ENCODE measurements around the gene HILPDA.
A peak's percentile ranks its signal among the peaks of the same experiment; 100 is the strongest.

The HILPDA gene

GRCh38 chr7:128455543-128456254, at the start of gene HILPDA:
Gene HILPDA (plus strand): TSS chr7:128455878. CDS start chr7:128457269, 1,391 bp downstream.
- H3K36me3 ChIP-seq (ENCODE audit: control insufficient read depth, insufficient read depth, low read length, severe bottlenecking), result peaks cover 23% of the 10 kb centered on the region
- no peaks in the 10 kb centered on the region for H3K9me3 ChIP-seq (ENCODE audit: control insufficient read depth, low read length)
- peak within 1 kb of the TSS; percentile 94 for H3K9ac ChIP-seq (ENCODE audit: low read length)
- H3K4me3 ChIP-seq (ENCODE audit: low read length), result peak within 1 kb of the TSS; percentile 92
- peak; percentile 98 for DNase-seq (ENCODE audit: low read depth)
- peaks cover 70% of the 10 kb centered on the region for H3K4me1 ChIP-seq (ENCODE audit: control insufficient read depth, insufficient read depth, low read length)
- no peaks in the 10 kb centered on the region for H3K27me3 ChIP-seq (replicated peaks; ENCODE audit: control insufficient read depth, insufficient read depth, low read length)

DNA sequence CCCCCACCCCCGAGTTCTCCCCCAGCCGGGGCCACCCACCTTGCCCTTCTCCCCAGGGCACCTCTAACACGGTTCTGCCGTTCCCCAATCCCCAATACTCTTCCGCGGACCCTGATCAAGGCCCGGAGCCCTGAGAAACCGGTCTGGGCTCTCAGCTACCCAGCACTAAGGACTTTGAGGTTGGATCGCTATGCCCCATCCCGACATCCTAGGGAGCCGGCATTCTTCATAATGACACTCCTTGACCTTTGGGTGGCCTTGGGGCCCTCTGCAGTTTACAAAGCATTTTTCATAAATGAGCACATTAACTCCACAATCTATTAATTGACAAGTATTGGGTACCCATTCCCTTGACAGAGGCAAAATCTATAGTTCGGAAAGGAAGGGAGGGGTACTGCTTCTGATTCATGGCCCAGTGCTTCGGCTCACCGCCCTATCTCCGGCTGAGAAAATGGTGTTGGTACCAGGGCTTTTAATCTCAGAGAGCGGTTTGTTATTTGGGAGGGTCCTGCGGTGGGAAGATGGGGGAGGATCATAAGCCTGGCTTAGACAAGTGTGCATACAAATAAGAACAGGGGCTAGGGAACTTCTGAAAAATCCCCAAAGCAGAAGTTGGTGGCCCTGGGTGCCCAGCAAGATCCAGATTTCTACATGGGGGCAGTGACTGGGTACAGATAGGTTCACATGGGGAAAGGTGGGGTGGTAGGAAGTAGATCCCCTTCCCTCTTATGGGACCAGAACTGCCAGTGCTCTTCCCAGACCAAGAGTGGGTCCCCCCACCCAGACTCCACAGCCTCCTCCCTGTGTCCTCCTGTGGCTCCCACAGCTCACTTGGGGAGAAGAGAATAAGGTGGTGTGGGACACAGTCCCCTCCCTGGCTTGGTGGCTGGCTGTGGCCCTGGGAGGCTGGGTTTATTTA, 49.1 kb upstream of the HILPDA start:
- Histone ChIP-seq H3K4me1 (ENCODE audit: control insufficient read depth, insufficient read depth, low read length) (peaks cover 44% of the 10 kb centered on the region), H3K9me3 (ENCODE audit: control insufficient read depth, low read length) (no peaks in the 10 kb centered on the region), H3K27me3 (replicated peaks; ENCODE audit: control insufficient read depth, insufficient read depth, low read length) (no peaks in the 10 kb centered on the region), H3K36me3 (ENCODE audit: control insufficient read depth, insufficient read depth, low read length, severe bottlenecking) (peaks cover 9% of the 10 kb centered on the region), H3K9ac (ENCODE audit: low read length) (peak overlapping the region; percentile 54), H3K4me3 (ENCODE audit: low read length) (peak overlapping the region; percentile 58)
- DNase-seq (ENCODE audit: low read depth), result no peak

DNA sequence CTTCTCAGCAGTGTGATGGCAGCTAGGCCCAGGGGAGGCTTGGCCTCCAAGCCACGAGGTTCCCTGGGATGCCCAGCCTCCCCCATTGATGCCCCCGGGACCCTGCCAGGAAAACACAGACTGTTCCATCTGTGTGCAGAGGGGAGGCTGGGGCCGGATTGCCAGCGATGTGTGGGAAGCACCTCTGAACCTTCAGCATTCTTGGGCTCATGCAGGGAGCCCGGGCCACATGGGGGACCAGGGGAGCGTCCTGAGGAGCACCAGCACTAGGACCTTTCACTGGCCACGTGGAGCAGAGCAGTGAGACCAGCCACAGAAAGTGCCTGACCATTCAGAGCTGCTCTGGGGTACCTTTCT, 48.5 kb upstream of the HILPDA start:
- Histone ChIP-seq H3K9me3 (ENCODE audit: control insufficient read depth, low read length) (no peaks in the 10 kb centered on the region), H3K4me3 (ENCODE audit: low read length) (no peak overlapping the region), H3K4me1 (ENCODE audit: control insufficient read depth, insufficient read depth, low read length) (peaks cover 44% of the 10 kb centered on the region), H3K9ac (ENCODE audit: low read length) (peak overlapping the region; percentile 24), H3K36me3 (ENCODE audit: control insufficient read depth, insufficient read depth, low read length, severe bottlenecking) (peaks cover 5% of the 10 kb centered on the region), H3K27me3 (replicated peaks; ENCODE audit: control insufficient read depth, insufficient read depth, low read length) (no peaks in the 10 kb centered on the region)
- DNase-seq (ENCODE audit: low read depth), result no peak

GRCh38 chr7:128407751-128408708, 47.6 kb upstream of the HILPDA start:
- Histone ChIP-seq H3K36me3 (ENCODE audit: control insufficient read depth, insufficient read depth, low read length, severe bottlenecking) (no peaks in the 10 kb centered on the region), H3K4me1 (ENCODE audit: control insufficient read depth, insufficient read depth, low read length) (peaks cover 44% of the 10 kb centered on the region), H3K9ac (ENCODE audit: low read length) (peak overlapping the region; percentile 24), H3K27me3 (replicated peaks; ENCODE audit: control insufficient read depth, insufficient read depth, low read length) (no peaks in the 10 kb centered on the region), H3K4me3 (ENCODE audit: low read length) (peak overlapping the region; percentile 85), H3K9me3 (ENCODE audit: control insufficient read depth, low read length) (peaks cover under 1% of the 10 kb centered on the region)
- DNase-seq (ENCODE audit: low read depth), result no peak

GRCh38 chr7:128408709-128409595, 46.7 kb upstream of the HILPDA start:
- Histone ChIP-seq H3K27me3 (replicated peaks; ENCODE audit: control insufficient read depth, insufficient read depth, low read length) (no peaks in the 10 kb centered on the region), H3K9ac (ENCODE audit: low read length) (peak overlapping the region; percentile 90), H3K4me1 (ENCODE audit: control insufficient read depth, insufficient read depth, low read length) (peaks cover 43% of the 10 kb centered on the region), H3K4me3 (ENCODE audit: low read length) (peak overlapping the region; percentile 85), H3K36me3 (ENCODE audit: control insufficient read depth, insufficient read depth, low read length, severe bottlenecking) (no peaks in the 10 kb centered on the region), H3K9me3 (ENCODE audit: control insufficient read depth, low read length) (peaks cover 10% of the 10 kb centered on the region)
- DNase-seq (ENCODE audit: low read depth), result peak; percentile 23

DNA sequence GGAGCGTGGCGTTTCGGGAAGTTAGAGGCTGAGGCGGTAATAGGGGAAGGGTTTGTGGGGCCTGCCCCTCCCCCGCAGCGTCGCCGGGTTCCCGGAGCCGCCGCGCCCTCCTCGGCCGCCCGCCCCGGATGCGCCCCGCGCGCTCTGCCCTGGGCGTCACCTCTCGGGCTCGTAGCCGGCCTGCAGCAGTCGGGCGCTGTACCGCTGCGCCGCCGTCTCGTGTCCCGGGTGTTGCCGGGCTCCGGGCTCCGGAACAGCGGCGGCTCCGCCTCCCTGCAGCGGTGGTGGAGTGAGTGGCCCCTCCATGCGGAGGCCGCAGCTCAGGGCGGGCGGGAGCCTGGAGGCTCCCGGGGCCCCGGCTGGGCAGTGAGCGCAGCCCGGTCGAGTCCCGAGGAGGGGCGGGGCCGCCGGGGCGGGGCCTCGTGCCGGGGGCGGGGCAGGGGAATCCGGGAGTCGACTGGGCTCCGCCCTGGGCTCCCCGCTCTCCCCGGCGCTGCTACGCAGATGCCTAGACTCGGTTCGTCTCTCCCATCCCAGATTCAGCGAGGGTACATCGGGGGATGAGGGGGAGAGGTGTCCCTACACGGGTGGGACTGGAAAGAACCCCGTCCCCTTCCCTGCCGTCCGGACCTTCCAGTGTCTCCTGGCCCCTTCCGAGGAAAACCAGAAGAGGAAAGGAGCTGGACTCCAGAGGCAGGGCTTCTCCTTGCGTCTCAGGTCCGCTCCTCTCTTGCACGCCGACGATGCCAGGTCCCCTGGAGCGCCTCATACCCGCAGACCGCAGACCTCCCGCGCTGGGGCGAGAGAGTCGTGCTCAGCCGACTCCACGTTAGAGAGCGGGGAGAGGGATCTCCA, 45.9 kb upstream of the HILPDA start, which contains the start of gene IMPDH1:
IMPDH1 (minus strand) TSS at position 387 of the 855 bp plus-strand sequence; CDS start at position 306, 81 bp downstream.
- peaks cover 34% of the 10 kb centered on the region for H3K4me1 ChIP-seq (ENCODE audit: control insufficient read depth, insufficient read depth, low read length)
- H3K36me3 ChIP-seq (ENCODE audit: control insufficient read depth, insufficient read depth, low read length, severe bottlenecking), result no peaks in the 10 kb centered on the region
- DNase-seq (ENCODE audit: low read depth), result peak; percentile 93
- H3K9ac ChIP-seq (ENCODE audit: low read length), result peak within 1 kb of the TSS; percentile 90
- H3K27me3 ChIP-seq (replicated peaks; ENCODE audit: control insufficient read depth, insufficient read depth, low read length), result no peaks in the 10 kb centered on the region
- peaks cover 10% of the 10 kb centered on the region for H3K9me3 ChIP-seq (ENCODE audit: control insufficient read depth, low read length)
- H3K4me3 ChIP-seq (ENCODE audit: low read length), result peak within 1 kb of the TSS; percentile 85

DNA sequence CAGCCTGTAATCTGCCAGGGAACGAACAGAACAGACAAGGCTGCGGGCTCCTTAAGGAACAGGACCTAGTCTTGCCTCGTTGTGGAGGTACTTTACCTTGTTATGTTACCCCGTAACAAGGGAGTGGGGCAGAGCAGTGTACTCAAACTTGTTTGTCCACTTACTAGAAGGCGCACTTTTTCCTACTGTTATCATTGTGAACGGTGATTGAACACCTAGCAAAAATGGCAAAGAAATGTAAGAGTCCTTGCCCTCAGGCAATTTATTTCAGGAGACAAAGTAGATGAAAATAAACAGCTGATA, 45.3 kb upstream of the HILPDA start:
- Histone ChIP-seq H3K27me3 (replicated peaks; ENCODE audit: control insufficient read depth, insufficient read depth, low read length) (no peaks in the 10 kb centered on the region), H3K4me1 (ENCODE audit: control insufficient read depth, insufficient read depth, low read length) (peaks cover 32% of the 10 kb centered on the region), H3K36me3 (ENCODE audit: control insufficient read depth, insufficient read depth, low read length, severe bottlenecking) (no peaks in the 10 kb centered on the region), H3K4me3 (ENCODE audit: low read length) (peak overlapping the region; percentile 85), H3K9me3 (ENCODE audit: control insufficient read depth, low read length) (peaks cover 10% of the 10 kb centered on the region), H3K9ac (ENCODE audit: low read length) (peak overlapping the region; percentile 83)
- DNase-seq (ENCODE audit: low read depth), result no peak

GRCh38 chr7:128415217-128415785, 40.4 kb upstream of the HILPDA start:
- Histone ChIP-seq H3K4me1 (ENCODE audit: control insufficient read depth, insufficient read depth, low read length) (peaks cover 6% of the 10 kb centered on the region), H3K4me3 (ENCODE audit: low read length) (no peak overlapping the region), H3K27me3 (replicated peaks; ENCODE audit: control insufficient read depth, insufficient read depth, low read length) (no peaks in the 10 kb centered on the region), H3K9ac (ENCODE audit: low read length) (no peak overlapping the region), H3K36me3 (ENCODE audit: control insufficient read depth, insufficient read depth, low read length, severe bottlenecking) (no peaks in the 10 kb centered on the region), H3K9me3 (ENCODE audit: control insufficient read depth, low read length) (peaks cover 10% of the 10 kb centered on the region)
- DNase-seq (ENCODE audit: low read depth), result no peak

- Histone ChIP-seq H3K4me3 (ENCODE audit: low read length) (no peak overlapping the region), H3K9ac (ENCODE audit: low read length) (no peak overlapping the region), H3K4me1 (ENCODE audit: control insufficient read depth, insufficient read depth, low read length) (peaks cover 3% of the 10 kb centered on the region), H3K36me3 (ENCODE audit: control insufficient read depth, insufficient read depth, low read length, severe bottlenecking) (no peaks in the 10 kb centered on the region), H3K9me3 (ENCODE audit: control insufficient read depth, low read length) (peaks cover 10% of the 10 kb centered on the region), H3K27me3 (replicated peaks; ENCODE audit: control insufficient read depth, insufficient read depth, low read length) (no peaks in the 10 kb centered on the region)
- DNase-seq (ENCODE audit: low read depth), result no peak
Observed at GRCh38 chr7:128417071-128417470, 38.6 kb upstream of the HILPDA start.
